Neural progenitor cell (in vitro differentiated cells): ENCODE data around the gene KCNT1. TPM values are rescaled to one million over a fixed set of nuclear protein-coding genes. Genes with fewer than 3 reads are reported as not detected.

Experiments used
- DNase-seq: peaks from one replicate; pipeline ENCODE4 v3.0.0-alpha.2; 2016; ENCODE audit warnings: low spot score
- H2AFZ ChIP-seq: fragments of 200-600 bp; sonication (generic); replicated peaks from 2 replicates; pipeline ENCODE4 v1.6.1; 2016; ENCODE audit warnings: antibody characterized with exemption
- H3F3A ChIP-seq: fragments of 200-600 bp; sonication (generic); 2 replicates; pipeline ENCODE4 v1.6.1; 2016; ENCODE audit warnings: antibody characterized with exemption, low read depth
- H3K27ac ChIP-seq: fragments of 200-600 bp; sonication (generic); 2 replicates; pipeline ENCODE4 v1.5.1; 2016; ENCODE audit warnings: mild to moderate bottlenecking
- H3K27me3 ChIP-seq: fragments of 200-600 bp; sonication (generic); 2 replicates; pipeline ENCODE4 v1.6.1; 2016; ENCODE audit warnings: mild to moderate bottlenecking, moderate library complexity
- H3K36me3 ChIP-seq: fragments of 200-600 bp; sonication (generic); 2 replicates; pipeline ENCODE4 v1.5.1; 2016
- H3K4me1 ChIP-seq: fragments of 200-600 bp; sonication (generic); 2 replicates; pipeline ENCODE4 v1.6.1; 2016; ENCODE audit warnings: mixed run types
- H3K4me2 ChIP-seq: fragments of 200-600 bp; sonication (generic); 2 replicates; pipeline ENCODE4 v1.6.1; 2016
- H3K4me3 ChIP-seq: fragments of 200-600 bp; sonication (generic); 2 replicates; pipeline ENCODE4 v1.5.1; 2016
- H3K79me2 ChIP-seq: fragments of 200-600 bp; sonication (generic); 2 replicates; pipeline ENCODE4 v1.6.1; 2016; ENCODE audit warnings: low read depth
- H3K9ac ChIP-seq: fragments of 200-600 bp; sonication (generic); 2 replicates; pipeline ENCODE4 v1.6.1; 2016
- H3K9me3 ChIP-seq: fragments of 200-600 bp; sonication (generic); 2 replicates; pipeline ENCODE4 v1.5.1; 2016; ENCODE audit warnings: low read depth
- H4K20me1 ChIP-seq: fragments of 200-600 bp; sonication (generic); 2 replicates; pipeline ENCODE4 v1.6.1; 2016; ENCODE audit warnings: low read depth
- H3K27ac Mint-ChIP-seq: 3 replicates; pipeline ENCODE4 v1.8.0; 2021; ENCODE audit warnings: mixed read lengths
- H3K27me3 Mint-ChIP-seq: 2 replicates; pipeline ENCODE4 v1.8.0; 2022; ENCODE audit warnings: low read depth, mild to moderate bottlenecking, inconsistent platforms, moderate library complexity, mixed read lengths; ENCODE audit not compliant: insufficient read depth
- H3K36me3 Mint-ChIP-seq: 3 replicates; pipeline ENCODE4 v1.8.0; 2021; ENCODE audit warnings: mixed read lengths
- H3K4me1 Mint-ChIP-seq: 3 replicates; pipeline ENCODE4 v1.8.0; 2021; ENCODE audit warnings: mixed read lengths
- H3K4me3 Mint-ChIP-seq: 3 replicates; pipeline ENCODE4 v1.8.0; 2021; ENCODE audit warnings: mild to moderate bottlenecking, moderate library complexity, mixed read lengths
- H3K9me3 Mint-ChIP-seq: 3 replicates; pipeline ENCODE4 v1.8.0; 2020; ENCODE audit warnings: mixed read lengths
- CTCF ChIP-seq: fragments of 200-600 bp; sonication (generic); IDR thresholded peaks from 2 replicates; pipeline ENCODE4 v1.5.1; 2017; ENCODE audit warnings: antibody characterized with exemption, mild to moderate bottlenecking
- EZH2 ChIP-seq: fragments of 200-600 bp; sonication (generic); IDR thresholded peaks from 2 replicates; pipeline ENCODE4 v1.6.1; 2017; ENCODE audit warnings: antibody characterized with exemption, mild to moderate bottlenecking, moderate library complexity
- EZH2phosphoT487 ChIP-seq: fragments of 200-600 bp; sonication (generic); IDR thresholded peaks from 2 replicates; pipeline ENCODE4 v1.6.1; 2017; ENCODE audit warnings: antibody characterized with exemption
- total RNA-seq: library from RNA; depleted of rRNA; stranded (reverse); fragments of >200 nt; gene quantifications from 2 replicates; pipeline ENCODE4 v1.2.3, GENCODE V29; 2015; ENCODE audit warnings: low replicate concordance

The KCNT1 gene
- total RNA-seq, 1 donor from 2014 or later, result not detected

GRCh38 chr9:135762921-135763320 lies 60.9 kb downstream of the KCNT1 start:
- H3K36me3 ChIP-seq, result no peaks in the 10 kb centered on the region
- H4K20me1 ChIP-seq, result no peaks in the 10 kb centered on the region
- H3K27me3 ChIP-seq, result no peaks in the 10 kb centered on the region
- H3K27me3 Mint-ChIP-seq, result peaks cover 11% of the 10 kb centered on the region
- no peaks in the 10 kb centered on the region for H3K9me3 ChIP-seq
- no peaks in the 10 kb centered on the region for H3K79me2 ChIP-seq
- no peaks in the 10 kb centered on the region for H3K4me1 ChIP-seq
- TF ChIP-seq EZH2phosphoT487 (no peak), CTCF (no peak), EZH2 (no peak)
- no peak for DNase-seq
- H2AFZ ChIP-seq, result no peak overlapping the region
- H3K4me2 ChIP-seq, result no peak overlapping the region
- H3K36me3 Mint-ChIP-seq, result peaks cover 2% of the 10 kb centered on the region
- no peak overlapping the region for H3K27ac Mint-ChIP-seq
- H3F3A ChIP-seq, result no peaks in the 10 kb centered on the region
- no peak overlapping the region for H3K27ac ChIP-seq
- H3K4me1 Mint-ChIP-seq, result no peaks in the 10 kb centered on the region
- no peak overlapping the region for H3K4me3 Mint-ChIP-seq
- H3K9me3 Mint-ChIP-seq, result peaks cover 14% of the 10 kb centered on the region
- H3K4me3 ChIP-seq, result no peak overlapping the region
- H3K9ac ChIP-seq, result no peak overlapping the region

GRCh38 chr9:135763716-135764446 lies 61.9 kb downstream of the KCNT1 start:
- no peak overlapping the region for H3K27ac ChIP-seq
- H2AFZ ChIP-seq, result no peak overlapping the region
- H3K4me1 Mint-ChIP-seq, result peaks cover 1% of the 10 kb centered on the region
- peaks cover 2% of the 10 kb centered on the region for H3K36me3 Mint-ChIP-seq
- TF ChIP-seq EZH2phosphoT487 (no peak), EZH2 (no peak), CTCF (no peak)
- H3K9ac ChIP-seq, result no peak overlapping the region
- no peaks in the 10 kb centered on the region for H3K79me2 ChIP-seq
- H3K4me3 ChIP-seq, result no peak overlapping the region
- no peaks in the 10 kb centered on the region for H3K4me1 ChIP-seq
- H3K4me2 ChIP-seq, result no peak overlapping the region
- H3K27ac Mint-ChIP-seq, result no peak overlapping the region
- H4K20me1 ChIP-seq, result no peaks in the 10 kb centered on the region
- DNase-seq, result no peak
- no peak overlapping the region for H3K4me3 Mint-ChIP-seq
- peaks cover 12% of the 10 kb centered on the region for H3K27me3 Mint-ChIP-seq
- H3K27me3 ChIP-seq, result no peaks in the 10 kb centered on the region
- no peaks in the 10 kb centered on the region for H3K9me3 ChIP-seq
- peaks cover 14% of the 10 kb centered on the region for H3K9me3 Mint-ChIP-seq
- no peaks in the 10 kb centered on the region for H3F3A ChIP-seq
- no peaks in the 10 kb centered on the region for H3K36me3 ChIP-seq

- H3K4me1 Mint-ChIP-seq, result peaks cover 3% of the 10 kb centered on the region
- no peak for DNase-seq
Measured at GRCh38 chr9:135764731-135765130, 62.7 kb downstream of the KCNT1 start.

More at GRCh38 chr9:135764731-135765130, 62.7 kb downstream of the KCNT1 start:
- Histone ChIP-seq H3K4me1 (no peaks in the 10 kb centered on the region), H4K20me1 (no peaks in the 10 kb centered on the region), H3K9me3 (no peaks in the 10 kb centered on the region), H3K4me3 (no peak overlapping the region), H3K4me2 (no peak overlapping the region), H3K9ac (no peak overlapping the region), H2AFZ (no peak overlapping the region), H3K36me3 (no peaks in the 10 kb centered on the region), H3K79me2 (no peaks in the 10 kb centered on the region), H3K27ac (no peak overlapping the region), H3K27me3 (no peaks in the 10 kb centered on the region), H3F3A (no peaks in the 10 kb centered on the region)
- Mint-ChIP-seq H3K4me3 (no peak overlapping the region), H3K27ac (no peak overlapping the region), H3K9me3 (peaks cover 14% of the 10 kb centered on the region), H3K27me3 (peaks cover 14% of the 10 kb centered on the region), H3K36me3 (peaks cover 2% of the 10 kb centered on the region)
- TF ChIP-seq CTCF, result no peak
- TF ChIP-seq EZH2, result no peak
- no peak for TF ChIP-seq EZH2phosphoT487
